ENCODE data around the gene EGLN1. TPM values are rescaled to one million over a fixed set of nuclear protein-coding genes. Genes with fewer than 3 reads are reported as not detected.

EGLN1 gene
- total RNA-seq, 2 donors from 2014 or later = 40.6 to 42.7 TPM

GRCh38 chr1:231359113-231359512, 63.0 kb downstream of the EGLN1 start:
- TF ChIP-seq CTCF (IDR thresholded peaks at IDR 0.05) = no peak
- H3K27ac ChIP-seq = no peak overlapping the region

GRCh38 chr1:231357831-231358354, 64.2 kb downstream of the EGLN1 start:
- no peak overlapping the region for H3K4me3 ChIP-seq
- H3K36me3 ChIP-seq = no peaks in the 10 kb centered on the region
- no peaks in the 10 kb centered on the region for H3K27me3 ChIP-seq (replicated peaks; ENCODE audit: insufficient read depth)
- H3K4me1 ChIP-seq (ENCODE audit: control insufficient read depth in 1 of 2, low read depth in 2 of 2) = no peaks in the 10 kb centered on the region
- peak; percentile 72 for TF ChIP-seq CTCF (IDR thresholded peaks at IDR 0.05)
- ATAC-seq (ENCODE audit: insufficient number of reproducible peaks, low FRiP score, low read depth) (peak; percentile 75), DNase-seq (ENCODE audit: low spot score) (no peak)
- H3K27ac ChIP-seq = no peak overlapping the region
- H3K9me3 ChIP-seq = no peaks in the 10 kb centered on the region

More at GRCh38 chr1:231359113-231359512, 63.0 kb downstream of the EGLN1 start:
- H3K4me3 ChIP-seq = no peak overlapping the region
- H3K4me1 ChIP-seq (ENCODE audit: control insufficient read depth in 1 of 2, low read depth in 2 of 2) = no peaks in the 10 kb centered on the region
- ATAC-seq (ENCODE audit: insufficient number of reproducible peaks, low FRiP score, low read depth) (no peak), DNase-seq (ENCODE audit: low spot score) (no peak)
- no peaks in the 10 kb centered on the region for H3K27me3 ChIP-seq (replicated peaks; ENCODE audit: insufficient read depth)
- no peaks in the 10 kb centered on the region for H3K36me3 ChIP-seq
- H3K9me3 ChIP-seq = no peaks in the 10 kb centered on the region

- H3K36me3 ChIP-seq = peaks cover 4% of the 10 kb centered on the region
- no peaks in the 10 kb centered on the region for H3K27me3 ChIP-seq (replicated peaks; ENCODE audit: insufficient read depth)
- no peak for ATAC-seq (ENCODE audit: insufficient number of reproducible peaks, low FRiP score, low read depth)
- H3K4me1 ChIP-seq (ENCODE audit: control insufficient read depth in 1 of 2, low read depth in 2 of 2) = no peaks in the 10 kb centered on the region
- no peak overlapping the region for H3K4me3 ChIP-seq
- no peak overlapping the region for H3K27ac ChIP-seq
- no peak for TF ChIP-seq CTCF (IDR thresholded peaks at IDR 0.05)
- no peak for DNase-seq (ENCODE audit: low spot score)
- H3K9me3 ChIP-seq = no peaks in the 10 kb centered on the region
These were observed 64.8 kb downstream of the EGLN1 start for GRCh38 chr1:231357187-231357772.

DNA sequence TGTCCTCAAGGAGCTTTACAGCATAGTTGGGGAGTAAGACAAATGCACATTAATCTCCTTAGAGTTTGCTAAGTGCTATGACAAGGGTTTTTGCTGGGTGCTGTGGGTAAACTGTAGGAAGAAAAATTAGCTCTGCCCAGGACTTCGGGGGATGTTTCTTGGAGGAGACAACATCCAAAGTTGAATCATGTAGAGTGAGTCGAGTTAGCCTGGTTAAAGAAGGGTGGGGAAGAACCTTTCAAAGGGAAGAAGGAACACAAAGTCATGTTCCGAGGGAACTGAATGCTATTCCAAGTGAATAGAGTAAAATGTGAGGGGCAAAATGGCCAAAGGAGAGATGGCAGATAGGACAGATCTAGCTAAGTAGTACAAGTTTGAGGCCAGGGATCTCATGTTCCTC, 66.9 kb downstream of the EGLN1 start:
- DNase-seq (ENCODE audit: low spot score) = no peak
- no peaks in the 10 kb centered on the region for H3K27me3 ChIP-seq (replicated peaks; ENCODE audit: insufficient read depth)
- no peaks in the 10 kb centered on the region for H3K9me3 ChIP-seq
- no peaks in the 10 kb centered on the region for H3K4me1 ChIP-seq (ENCODE audit: control insufficient read depth in 1 of 2, low read depth in 2 of 2)
- H3K27ac ChIP-seq = no peak overlapping the region
- H3K4me3 ChIP-seq = no peak overlapping the region
- TF ChIP-seq CTCF (IDR thresholded peaks at IDR 0.05) = no peak
- ATAC-seq (ENCODE audit: insufficient number of reproducible peaks, low FRiP score, low read depth) = no peak
- H3K36me3 ChIP-seq = peaks cover 17% of the 10 kb centered on the region

DNA sequence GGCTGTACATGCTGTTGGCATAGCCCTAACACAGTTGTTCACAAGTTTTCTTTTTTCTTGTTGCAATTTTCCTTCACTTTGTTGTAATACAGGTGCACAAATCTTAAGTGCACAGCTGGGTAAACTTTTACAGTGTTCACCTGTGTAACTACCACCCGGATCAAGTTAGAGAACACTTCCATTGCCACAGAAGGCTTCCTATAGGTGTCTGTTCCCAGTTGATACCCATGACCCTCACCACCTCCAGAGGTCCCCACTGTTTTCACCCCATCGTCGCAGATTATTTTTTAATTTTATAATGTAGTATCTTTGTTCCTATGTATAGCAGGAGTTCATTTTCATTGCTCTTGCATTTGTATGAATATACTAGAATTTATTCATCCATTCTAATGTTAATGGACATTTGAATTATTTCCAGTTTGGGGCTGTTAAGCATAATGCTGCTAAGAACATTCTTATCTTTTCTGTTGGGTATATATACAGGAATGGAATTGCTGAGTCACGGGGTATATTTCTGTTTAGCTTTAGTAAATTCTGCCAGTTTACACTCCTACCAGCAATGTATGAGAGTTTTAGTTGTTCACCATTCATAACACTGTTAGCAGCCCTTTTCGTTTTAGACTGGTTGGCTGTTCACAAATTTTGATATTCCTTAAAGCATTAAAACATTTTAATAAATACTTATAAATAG, 67.6 kb downstream of the EGLN1 start:
- Histone ChIP-seq H3K27me3 (replicated peaks; ENCODE audit: insufficient read depth) (no peaks in the 10 kb centered on the region), H3K36me3 (peaks cover 17% of the 10 kb centered on the region), H3K27ac (no peak overlapping the region), H3K4me1 (ENCODE audit: control insufficient read depth in 1 of 2, low read depth in 2 of 2) (no peaks in the 10 kb centered on the region), H3K4me3 (no peak overlapping the region), H3K9me3 (no peaks in the 10 kb centered on the region)
- DNase-seq (ENCODE audit: low spot score) (no peak), ATAC-seq (ENCODE audit: insufficient number of reproducible peaks, low FRiP score, low read depth) (no peak)
- no peak for TF ChIP-seq CTCF (IDR thresholded peaks at IDR 0.05)

Measured in thoracic aorta (tissue), 2 donors.